A549 treated with CpdA at 1 μM for 4 hours (cell line): Measurements from ENCODE around the gene FAM76B. TPM values are rescaled to one million over a fixed set of nuclear protein-coding genes. Genes with fewer than 3 reads are reported as not detected.

Experiments used
- total RNA-seq: library from RNA; stranded (reverse); fragments of 200-300 nt; extraction: Qiagen RNA extraction; gene quantifications from 5 replicates; pipeline ENCODE4 v1.2.3, GENCODE V29; 2022; ENCODE audit warnings: low read depth

Gene FAM76B
- total RNA-seq, result 5.2 to 10.0 TPM (median 8.5 TPM) in 5 replicates

DNA sequence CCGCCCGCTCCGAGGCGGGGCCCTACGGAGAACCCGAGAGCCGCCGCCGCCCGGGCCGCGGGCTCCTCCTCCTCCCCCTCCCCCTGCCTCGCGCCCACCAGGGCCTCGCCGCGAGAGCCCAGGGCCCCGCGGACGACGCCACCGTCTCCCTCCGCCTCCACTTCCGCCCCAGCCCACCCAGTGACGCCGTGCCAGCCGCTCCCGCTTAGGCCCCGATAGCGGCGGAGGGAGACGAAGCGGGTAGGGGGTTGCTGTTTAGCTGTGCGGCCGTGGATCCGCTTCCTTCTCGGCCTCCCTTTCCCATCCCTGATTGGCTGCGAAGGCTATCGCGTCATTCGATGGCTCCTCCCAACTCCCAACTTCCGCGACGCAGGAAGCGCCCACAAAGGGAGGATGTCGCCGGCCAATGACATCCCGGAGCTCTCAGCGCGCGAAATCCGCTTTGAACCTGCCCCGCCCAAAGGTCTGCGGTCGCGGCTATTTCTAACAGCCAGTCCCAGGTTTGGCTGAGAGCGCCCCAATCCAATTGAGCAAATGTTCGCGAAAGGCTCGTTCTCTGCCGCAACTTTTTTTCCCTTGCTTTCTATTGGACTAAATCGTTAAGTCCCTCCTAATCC is at the start of gene FAM76B:
Gene FAM76B, minus strand, starts transcription at position 277 of the 617 bp plus-strand sequence. CDS start 304 bp downstream, outside the sequence.

DNA sequence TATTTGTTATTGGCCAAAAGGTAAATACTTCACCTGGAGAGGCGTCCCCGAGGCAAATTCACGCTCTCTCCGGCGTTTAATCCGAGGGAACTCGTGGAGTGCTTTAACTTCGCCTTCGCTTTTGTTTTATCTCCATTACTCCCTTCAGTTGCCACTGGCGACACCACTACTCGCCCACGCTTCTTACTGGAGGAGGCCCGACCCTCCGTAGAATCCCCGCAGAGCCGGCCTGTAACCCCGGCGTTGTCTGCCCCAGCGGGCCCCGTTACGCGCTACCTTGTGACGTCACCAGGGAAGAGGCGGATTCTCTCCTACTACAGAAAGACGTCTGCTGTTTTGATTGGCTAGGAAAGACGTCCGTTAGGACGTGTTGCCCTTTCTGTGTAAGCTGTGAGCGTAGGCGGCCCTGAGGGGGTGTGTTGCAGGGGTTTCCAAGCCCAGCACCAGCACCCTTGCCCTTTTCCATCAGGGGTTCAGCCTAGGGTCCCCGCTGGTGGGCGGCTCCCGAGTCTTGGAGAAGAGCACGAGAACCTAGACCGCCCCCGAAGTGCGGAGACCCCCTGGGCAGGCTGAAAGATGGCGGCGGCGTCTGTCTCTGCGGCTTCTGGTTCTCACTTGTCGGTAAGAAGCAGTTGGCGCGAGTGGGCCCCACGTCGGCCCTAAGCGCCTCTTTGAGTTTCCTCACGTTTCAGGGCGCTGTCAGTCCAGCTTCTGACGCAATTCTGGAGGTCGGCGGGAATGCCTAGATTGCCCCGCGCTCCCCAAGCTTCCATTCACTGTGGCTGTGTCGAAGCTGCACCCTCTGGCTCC is 746 bp upstream of the FAM76B start, which contains the start of gene CEP57:
Gene CEP57, plus strand, starts transcription at position 376 of the 810 bp plus-strand sequence. Its CDS starts 201 bp downstream, at position 577.

Other genes with a start within 250 kb of the FAM76B start
- 12.1 to 19.2 TPM (median 17.2 TPM) in 5 replicates for gene CEP57, start 716 bp upstream of the FAM76B start, total RNA-seq
- 17.8 to 25.2 TPM (median 18.6 TPM) in 5 replicates for gene MTMR2, start 134.3 kb upstream of the FAM76B start, total RNA-seq